Measurements from ENCODE around the gene GATD1. TPM values are rescaled to one million over a fixed set of nuclear protein-coding genes. Genes with fewer than 3 reads are reported as not detected.

GATD1 gene
- total and polyA plus RNA-seq, 9 of the 15 experiments (the other 6 are each of a cell fraction or from before 2014, with no cell fraction given) = 2.8 to 144 (median 36.9) TPM

- no peaks in the 10 kb centered on the region for H3K27me3 ChIP-seq (ENCODE audit: control insufficient read depth in 2 of 2, insufficient read depth in 2 of 2, low read length in 2 of 2)
- H3K4me1 ChIP-seq (replicated peaks in 1 of 2; ENCODE audit: control insufficient read depth in 2 of 2, insufficient read depth in 2 of 2, low read length in 2 of 2) = peaks cover 35 to 63% of the 10 kb centered on the region in 2 experiments
- no peak overlapping the region for H3K4me3 ChIP-seq
- H3K9me1 ChIP-seq (ENCODE audit: control insufficient read depth, insufficient read depth, low read length) = no peaks in the 10 kb centered on the region
- H3K36me3 ChIP-seq (ENCODE audit: control insufficient read depth, insufficient read depth, low read length) = no peaks in the 10 kb centered on the region
- peak; percentile 94 to 95 (median 94) for DNase-seq (ENCODE audit: extremely low read depth in 1 of 4, low spot score in 3 of 4)
- no peaks in the 10 kb centered on the region; the same call in 1 of the 3 replicates for H3K79me2 ChIP-seq (ENCODE audit: control insufficient read depth, insufficient read depth, low read length)
- H3K27ac ChIP-seq (ENCODE audit: extremely low read depth, low read depth, low read length) = peak overlapping the region; percentile 51
- in situ Hi-C loops (cut with MboI) = no loop called here
- 17% methylated on average over 27 of the region's 31 CpGs for WGBS (ENCODE audit: insufficient coverage, low coverage, missing lambda C conversion rate)
- no peaks in the 10 kb centered on the region for H3K9me3 ChIP-seq (replicated peaks; ENCODE audit: control insufficient read depth, insufficient read depth, low read depth, low read length)
- BruUV-seq (replicated peaks) = no TSS peak
- H3K9ac ChIP-seq (ENCODE audit: insufficient read depth in 1 of 2, low read depth in 2 of 2, low read length in 2 of 2) = peak overlapping the region; percentile 33 to 87
- peak overlapping the region; percentile 55 for H3K4me2 ChIP-seq (ENCODE audit: insufficient read depth, low read length)
- ChIA-PET CTCF (ENCODE audit: low intra/inter-chr PET ratio) (interaction anchor here (0.6 to 2.5 kb wide), 9 partner anchors 19 to 209 kb away, joined by 3 to 22 read pairs (median 8); partner anchors contain the start of genes AP2A2, SLC25A22, TALDO1 and TMEM80), POLR2A (interaction anchor here (0.6 to 2.8 kb wide), 7 partner anchors 9 to 34 kb away, joined by 3 to 25 read pairs (median 3); partner anchors contain the start of genes DEAF1 and TMEM80)
- intact Hi-C loops (cut with micrococcal nuclease) = loop anchor here (5.0 kb wide), 2 partner anchors 69 to 176 kb away; partner anchors contain the start of gene SLC25A22
- H4K20me1 ChIP-seq (replicated peaks; ENCODE audit: control insufficient read depth, insufficient read depth, low read length) = no peaks in the 10 kb centered on the region
- ATAC-seq = peak; percentile 88
- H2AFZ ChIP-seq (ENCODE audit: low read depth, low read length) = peak overlapping the region; percentile 72
- peak; percentile 96 for FAIRE-seq
- TF ChIP-seq TEAD4 (IDR thresholded peaks at IDR 0.05; ENCODE audit: low read length) (no peak; the same call in none of the 2 replicates), TEAD4 (CRISPR knock-in tag; IDR thresholded peaks at IDR 0.05; ENCODE audit: borderline replicate concordance) (no peak), MLLT1 (IDR thresholded peaks at IDR 0.05) (0 out of 4 replicates have a peak, but pooled peaks of 1 of the 2 experiments have one; percentile 71), CC2D1A (IDR thresholded peaks at IDR 0.05) (peak; percentile 73), HDAC1 (IDR thresholded peaks at IDR 0.05) (peak in 1 of 2 experiments; percentile 58; a peak in 2 of 4 replicates), ZNF184 (CRISPR knock-in tag; IDR thresholded peaks at IDR 0.05) (no peak), ZNF263 (CRISPR knock-in tag; IDR thresholded peaks at IDR 0.05; ENCODE audit: borderline replicate concordance) (peak; percentile 41; the same call in 1 of the 2 replicates), BHLHE40 (IDR thresholded peaks at IDR 0.05; ENCODE audit: low read length) (peak; percentile 85), ZEB2 (IDR thresholded peaks at IDR 0.05) (peak; percentile 94), FOXP1 (CRISPR knock-in tag; IDR thresholded peaks at IDR 0.05) (peak; percentile 61; the same call in 1 of the 2 replicates), XRCC5 (IDR thresholded peaks at IDR 0.05; ENCODE audit: low read depth, low read length) (peak; percentile 93), SRF (CRISPR knock-in tag; IDR thresholded peaks at IDR 0.05) (peak in 1 of 2 experiments; percentile 66; a peak in 1 of 4 replicates), TFAM (CRISPR knock-in tag; conservative IDR thresholded peaks at IDR 0.05) (no peak), YY1 (IDR thresholded peaks at IDR 0.05; ENCODE audit: borderline replicate concordance in 1 of 3, control insufficient read depth in 1 of 3, extremely low read depth in 1 of 3, insufficient read depth in 3 of 3, insufficient read length in 1 of 3, insufficient replicate concordance in 2 of 3, low read depth in 1 of 3, low read length in 2 of 3) (peak in 2 of 3 experiments; percentile 50 to 61), NCOR1 (IDR thresholded peaks at IDR 0.05) (peak; percentile 40), ETV6 (IDR thresholded peaks at IDR 0.05; ENCODE audit: borderline replicate concordance in 1 of 2, low read depth in 2 of 2, low read length in 1 of 2) (peak in 1 of 2 experiments; percentile 28; a peak in 1 of 4 replicates), ETV6 (CRISPR knock-in tag; IDR thresholded peaks at IDR 0.05; ENCODE audit: borderline replicate concordance) (no peak)
- TF ChIP-seq, protein P1, sequence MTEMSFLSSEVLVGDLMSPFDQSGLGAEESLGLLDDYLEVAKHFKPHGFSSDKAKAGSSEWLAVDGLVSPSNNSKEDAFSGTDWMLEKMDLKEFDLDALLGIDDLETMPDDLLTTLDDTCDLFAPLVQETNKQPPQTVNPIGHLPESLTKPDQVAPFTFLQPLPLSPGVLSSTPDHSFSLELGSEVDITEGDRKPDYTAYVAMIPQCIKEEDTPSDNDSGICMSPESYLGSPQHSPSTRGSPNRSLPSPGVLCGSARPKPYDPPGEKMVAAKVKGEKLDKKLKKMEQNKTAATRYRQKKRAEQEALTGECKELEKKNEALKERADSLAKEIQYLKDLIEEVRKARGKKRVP (CRISPR knock-in tag; IDR thresholded peaks at IDR 0.05) = 0 out of 2 replicates have a peak, but pooled peaks have one; percentile 44
Measured at GRCh38 chr11:727859-728748, 49.2 kb downstream of the GATD1 start.

Measured in K562 (cell line).